SU-DHL-6 (cell line): ENCODE results near the gene TNN.

Experiments used
- CTCF ChIP-seq: fragments of 200-600 bp; sonication (generic); IDR thresholded peaks from one replicate; pipeline ENCODE4 v1.5.1; 2017; ENCODE audit warnings: antibody characterized with exemption, mild to moderate bottlenecking, low read length, moderate library complexity; ENCODE audit not compliant: insufficient read depth, poor library complexity, severe bottlenecking
- EZH2phosphoT487 ChIP-seq: fragments of 200-600 bp; sonication (generic), shearing (Covaris generic); conservative IDR thresholded peaks from 2 replicates; pipeline ENCODE4 v1.6.1; 2018; ENCODE audit warnings: mild to moderate bottlenecking, antibody characterized with exemption, low read length, moderate library complexity, mixed read lengths

DNA sequence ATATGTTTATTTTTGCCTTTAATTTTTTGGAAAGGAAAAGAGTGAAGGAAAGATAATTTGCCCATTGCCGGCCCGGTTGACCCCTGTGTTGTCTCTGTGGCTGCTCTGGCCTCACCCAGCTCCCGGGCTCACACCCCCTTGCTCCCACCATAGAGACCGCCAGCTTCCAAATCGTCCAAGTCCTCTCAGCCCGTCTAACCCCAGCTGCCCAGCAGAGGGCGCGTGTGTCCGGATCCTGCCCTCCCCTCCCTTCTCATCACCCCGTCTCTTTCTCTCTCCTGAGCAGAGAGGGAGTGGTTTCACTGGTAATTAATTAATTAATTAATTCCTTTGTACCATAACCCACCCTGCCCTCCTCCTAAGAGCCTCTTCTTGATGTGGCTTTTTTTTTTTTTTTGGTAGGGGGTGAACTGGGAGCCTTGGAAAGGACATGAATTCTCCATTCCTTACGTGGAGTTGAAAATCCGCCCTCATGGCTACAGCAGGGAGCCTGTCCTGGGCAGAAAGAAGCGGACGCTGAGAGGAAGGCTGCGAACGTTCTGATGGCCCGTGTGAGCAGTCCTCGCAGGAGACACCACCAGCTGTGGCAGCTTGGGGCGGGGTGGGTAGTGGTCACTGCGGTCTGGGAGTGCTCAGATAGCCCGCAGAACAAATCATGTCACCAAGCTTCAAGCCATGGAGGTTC lies 79.0 kb downstream of the TNN start:
- peak; percentile 89 for TF ChIP-seq CTCF
- TF ChIP-seq EZH2phosphoT487 = no peak
